ENCODE data around the gene DDOST.
A peak's percentile ranks its signal among the peaks of the same experiment; 100 is the strongest.

DDOST gene

GRCh38 chr1:20661207-20662109 is at the start of gene DDOST:
Gene DDOST (minus strand): TSS chr1:20661369. CDS start chr1:20661350, 19 bp downstream.
- peak; percentile 88 to 93 for DNase-seq (ENCODE audit: low read depth in 2 of 2)

- DNase-seq (ENCODE audit: low read depth in 2 of 2), result no peak
These were observed 49.5 kb upstream of the DDOST start for GRCh38 chr1:20710469-20711284.

GRCh38 chr1:20709868-20710267 is 48.7 kb upstream of the DDOST start:
- no peak for DNase-seq (ENCODE audit: low read depth in 2 of 2)

GRCh38 chr1:20708891-20709290 is 47.7 kb upstream of the DDOST start:
- no peak for DNase-seq (ENCODE audit: low read depth in 2 of 2)

GRCh38 chr1:20708057-20708456 is 46.9 kb upstream of the DDOST start:
- no peak for DNase-seq (ENCODE audit: low read depth in 2 of 2)

GRCh38 chr1:20706841-20707240 is 45.7 kb upstream of the DDOST start:
- no peak for DNase-seq (ENCODE audit: low read depth in 2 of 2)

GRCh38 chr1:20705203-20705755 is 44.1 kb upstream of the DDOST start:
- no peak for DNase-seq (ENCODE audit: low read depth in 2 of 2)

- DNase-seq (ENCODE audit: low read depth in 2 of 2), result no peak
These were observed 43.4 kb upstream of the DDOST start for GRCh38 chr1:20704390-20705202.

GRCh38 chr1:20703124-20703756 is 42.1 kb upstream of the DDOST start:
- no peak for DNase-seq (ENCODE audit: low read depth in 2 of 2)

- DNase-seq (ENCODE audit: low read depth in 2 of 2), result no peak
These were observed 41.2 kb upstream of the DDOST start for GRCh38 chr1:20702416-20702815.

GRCh38 chr1:20701847-20702246 is 40.7 kb upstream of the DDOST start:
- DNase-seq (ENCODE audit: low read depth in 2 of 2), result no peak

- DNase-seq (ENCODE audit: low read depth in 2 of 2), result no peak
These were observed 40.3 kb upstream of the DDOST start for GRCh38 chr1:20701446-20701845.

DNA sequence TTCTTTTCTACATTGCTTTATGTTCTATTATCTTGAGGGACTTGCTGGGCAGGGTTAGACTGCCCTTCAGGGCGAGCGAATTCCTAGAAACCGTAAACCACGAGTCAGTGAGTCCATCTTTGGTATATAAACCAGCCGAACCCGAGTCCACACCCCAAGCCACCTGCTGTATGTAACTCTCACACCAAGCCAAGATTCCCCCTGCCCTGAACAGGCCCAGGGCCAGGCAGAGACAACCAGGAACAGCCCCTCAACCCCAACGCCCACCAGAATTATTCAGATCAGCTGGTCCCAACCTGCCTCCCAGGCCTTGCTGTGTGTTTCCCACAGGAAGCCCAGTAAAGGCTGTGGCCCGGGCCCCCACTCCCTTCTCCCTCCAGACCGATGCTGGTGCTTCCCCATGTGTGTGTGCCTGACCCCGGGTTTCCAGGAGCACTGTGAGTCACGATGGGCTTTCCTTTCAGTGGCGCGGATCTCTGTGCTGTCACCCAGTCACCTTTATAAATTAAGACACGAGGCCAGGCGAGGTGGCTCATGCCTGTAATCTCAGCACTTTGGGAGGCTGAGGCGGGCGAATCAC is 39.6 kb upstream of the DDOST start:
- DNase-seq (ENCODE audit: low read depth in 2 of 2), result no peak

- no peak for DNase-seq (ENCODE audit: low read depth in 2 of 2)
These were observed 38.4 kb upstream of the DDOST start for GRCh38 chr1:20699558-20699957.

DNA sequence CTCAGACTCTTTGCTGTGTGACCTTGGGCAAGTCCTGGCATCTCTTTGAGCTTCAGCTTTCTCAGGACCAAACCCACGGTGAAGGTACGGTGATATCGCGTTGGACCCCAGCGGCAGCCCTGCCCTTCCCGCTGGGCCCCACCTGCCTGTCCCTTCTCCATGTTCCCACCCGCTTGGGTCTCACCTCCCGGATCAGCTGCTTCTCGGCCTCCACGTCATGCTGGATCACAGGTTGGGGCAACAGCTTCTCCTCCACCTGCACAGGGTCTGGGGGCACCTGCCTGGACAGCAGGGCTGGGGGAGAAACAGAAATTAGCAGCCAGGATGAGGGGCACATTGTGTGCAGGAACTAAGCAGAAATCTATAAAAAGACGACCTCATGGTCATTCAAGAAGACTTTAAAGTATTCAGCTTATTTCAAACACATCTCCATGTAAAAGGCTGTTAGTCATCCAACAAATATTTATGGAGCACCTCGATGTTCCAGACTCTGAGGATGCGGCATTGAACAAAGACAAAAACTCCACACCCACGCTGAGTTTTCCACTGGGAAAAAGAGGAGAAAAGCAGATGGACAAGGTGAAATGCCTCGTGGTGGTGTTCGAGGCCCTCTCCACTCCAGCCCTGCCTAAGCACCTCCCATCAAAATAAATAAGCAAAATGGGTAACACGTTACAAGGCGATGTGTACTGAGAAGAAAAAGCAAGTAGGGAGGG is 37.2 kb upstream of the DDOST start:
- no peak for DNase-seq (ENCODE audit: low read depth in 2 of 2)

- no peak for DNase-seq (ENCODE audit: low read depth in 2 of 2)
These were observed 36.4 kb upstream of the DDOST start for GRCh38 chr1:20697563-20697962.

- DNase-seq (ENCODE audit: low read depth in 2 of 2), result peak; percentile 67 to 70
These were observed 35.5 kb upstream of the DDOST start for GRCh38 chr1:20696397-20697333.

DNA sequence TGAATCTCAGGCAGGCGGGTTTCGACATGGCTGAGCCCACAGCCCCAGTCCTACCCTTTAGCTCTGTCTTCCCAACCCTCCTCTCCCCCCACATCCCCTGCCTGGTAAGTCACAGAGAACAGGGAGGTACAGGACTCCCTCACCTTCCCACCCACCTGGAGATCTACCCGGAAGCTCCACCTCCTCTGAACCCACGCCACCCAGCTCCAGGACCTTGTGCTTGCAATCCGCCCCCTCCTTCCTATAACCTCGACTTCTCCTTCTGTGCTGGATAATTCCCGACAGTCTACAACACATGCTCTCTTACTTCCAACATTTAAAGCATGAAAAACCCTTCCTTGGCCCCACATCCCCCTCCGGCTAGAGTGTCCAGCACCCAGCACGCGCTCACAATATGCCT is 34.3 kb upstream of the DDOST start:
- DNase-seq (ENCODE audit: low read depth in 2 of 2), result no peak

- no peak for DNase-seq (ENCODE audit: low read depth in 2 of 2)
These were observed 32.5 kb upstream of the DDOST start for GRCh38 chr1:20693623-20694022.
